Upper lobe of left lung (tissue), 4 donors: Measurements from ENCODE around the gene AP2A2.

Experiments
- CTCF ChIP-seq, 6 experiments: fragments of 450-650 bp in 4 of 6; fragments of 200-600 bp in 2 of 6; sonication (generic) in 2 of 6; IDR thresholded peaks; one replicate each; pipeline ENCODE4 v1.5.1; 2016 to 2019; ENCODE audit warnings: antibody characterized with exemption in 6 of 6
- POLR2A ChIP-seq, 4 donors: fragments of 450-650 bp; IDR thresholded peaks; one replicate each; pipeline ENCODE4 v1.5.1; 2016 to 2017; ENCODE audit warnings: antibody characterized with exemption in 4 of 4, mild to moderate bottlenecking in 2 of 4
- POLR2AphosphoS5 ChIP-seq, 2 donors: sonication (generic); formaldehyde crosslinking; IDR thresholded peaks; one replicate each; pipeline ENCODE4 v1.5.1; 2017; ENCODE audit warnings: antibody characterized with exemption in 2 of 2

- TF ChIP-seq CTCF (IDR thresholded peaks at IDR 0.05) (no peak), POLR2A (IDR thresholded peaks at IDR 0.05) (no peak), POLR2AphosphoS5 (IDR thresholded peaks at IDR 0.05) (no peak)
Observed at GRCh38 chr11:1001617-1002405, 76.1 kb downstream of the AP2A2 start.
